ENCODE measurements around the gene DDA1. TPM values are rescaled to one million over a fixed set of nuclear protein-coding genes. Genes with fewer than 3 reads are reported as not detected.

Gene DDA1
- total and polyA plus RNA-seq, 10 of the 15 experiments (the other 5 are each of a cell fraction or from before 2014, with no cell fraction given), result 0.76 to 71.0 (median 39.4) TPM

DNA sequence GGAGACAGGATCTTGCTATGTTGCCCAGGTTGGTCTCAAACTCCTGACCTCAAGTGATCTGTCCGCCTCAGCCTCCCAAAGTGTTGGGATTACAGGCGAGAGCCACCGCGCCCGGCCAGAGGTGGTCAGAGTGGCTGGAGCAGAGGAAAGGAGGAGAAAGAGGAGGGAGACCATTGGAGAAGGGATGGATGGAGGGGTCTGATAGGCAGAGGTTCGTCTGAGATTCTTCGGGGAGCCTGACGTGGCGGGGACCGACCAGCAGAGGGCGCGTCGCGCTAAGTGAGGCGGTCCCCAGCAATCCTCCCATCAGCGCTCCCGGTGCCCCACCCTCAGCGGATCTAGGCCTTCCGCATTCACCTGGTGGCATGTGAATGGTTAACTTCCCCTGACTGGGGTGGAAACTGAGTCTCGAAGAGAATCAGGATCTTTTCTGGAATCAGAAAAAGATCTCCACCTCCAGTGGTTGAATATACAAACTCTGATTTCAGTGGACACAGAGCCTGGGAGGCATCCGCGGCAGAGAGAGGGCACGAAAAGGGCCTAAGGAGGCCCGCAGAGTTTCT is 36.8 kb downstream of the DDA1 start (continued):
- TF ChIP-seq TBL1XR1 (IDR thresholded peaks at IDR 0.05; ENCODE audit: low read depth, low read length) (no peak), RAD21 (IDR thresholded peaks at IDR 0.05; ENCODE audit: insufficient read depth, low read depth, low read length) (peak; percentile 79), EED (IDR thresholded peaks at IDR 0.05; ENCODE audit: low read depth) (no peak), LARP7 (IDR thresholded peaks at IDR 0.05) (peak; percentile 46; the same call in 1 of the 2 replicates), SPI1 (IDR thresholded peaks at IDR 0.05; ENCODE audit: borderline replicate concordance, insufficient read depth, low read depth, low read length) (peak; percentile 51; the same call in 1 of the 2 replicates)

DNA sequence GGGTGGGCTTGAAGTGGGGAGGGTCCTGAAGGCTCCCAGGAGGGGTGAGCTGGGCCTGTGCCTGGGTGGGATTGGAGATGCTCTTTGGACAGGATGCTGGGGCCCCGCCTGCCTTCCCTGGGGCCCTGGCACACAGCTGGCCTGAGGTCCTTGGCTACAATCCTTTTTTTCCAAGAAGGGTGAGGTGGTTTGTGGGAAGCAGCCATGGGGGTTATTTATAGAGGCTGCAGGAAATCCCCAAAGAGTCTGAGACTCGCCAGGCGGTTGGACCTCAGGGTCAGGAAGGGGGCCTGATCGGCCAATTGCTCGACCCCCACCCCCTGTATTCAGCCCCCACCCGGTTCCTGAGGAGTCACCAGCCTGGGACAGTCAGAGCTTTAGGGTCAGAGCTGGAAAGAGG is 38.0 kb downstream of the DDA1 start:
- Histone ChIP-seq H3K9ac (ENCODE audit: control insufficient read depth, insufficient read depth, low read length) (no peak overlapping the region), H3K27ac (ENCODE audit: control insufficient read depth, insufficient read depth) (no peak overlapping the region), H3K4me2 (ENCODE audit: control insufficient read depth, insufficient read depth) (no peak overlapping the region; the same call in 1 of the 2 replicates), H3K4me3 (no peak overlapping the region), H3K36me3 (ENCODE audit: control insufficient read depth in 2 of 2, insufficient read depth in 2 of 2, low read length in 1 of 2) (no peaks in the 10 kb centered on the region), H3K4me1 (ENCODE audit: control insufficient read depth, insufficient read depth, low read length) (peaks cover 19% of the 10 kb centered on the region), H2AFZ (ENCODE audit: control insufficient read depth, low read depth, low read length) (peak overlapping the region; percentile 28; the same call in 1 of the 2 replicates), H3K27me3 (replicated peaks in 1 of 2; ENCODE audit: control insufficient read depth in 2 of 2, insufficient read depth in 2 of 2, low read length in 1 of 2) (no peaks in the 10 kb centered on the region), H3K79me2 (ENCODE audit: control insufficient read depth, insufficient read depth, low read length) (no peaks in the 10 kb centered on the region), H3K9me3 (replicated peaks; ENCODE audit: control insufficient read depth, insufficient read depth, low read length) (no peaks in the 10 kb centered on the region), H4K20me1 (ENCODE audit: control insufficient read depth, insufficient read depth) (no peaks in the 10 kb centered on the region)
- ATAC-seq (no peak), DNase-seq (ENCODE audit: low read depth, low spot score) (no peak), FAIRE-seq (no peak)
- TF ChIP-seq MEF2A (IDR thresholded peaks at IDR 0.05; ENCODE audit: insufficient read depth, low read depth, low read length) (0 out of 2 replicates have a peak, but pooled peaks have one; percentile 11), TCF12 (IDR thresholded peaks at IDR 0.05; ENCODE audit: low read depth, low read length) (no peak), IKZF2 (IDR thresholded peaks at IDR 0.05) (0 out of 4 replicates have a peak, but pooled peaks of 1 of the 2 experiments have one; percentile 9)
- RAD21 ChIA-PET (ENCODE audit: unreplicated experiment), result interaction anchor here (0.8 to 4.6 kb wide), 2 partner anchors 38 to 42 kb away, joined by 3 to 32 read pairs; no protein-coding TSS in a partner anchor
- POLR2A ChIA-PET, result interaction anchor here (0.5 to 1.0 kb wide), 4 partner anchors 38 to 236 kb away, joined by 3 read pairs; no protein-coding TSS in a partner anchor
- in situ Hi-C loops (cut with MboI), result loop anchor here (5.0 kb wide), 2 partner anchors 40 to 120 kb away; no protein-coding TSS in a partner anchor
- SMC1A ChIA-PET (ENCODE audit: uncharacterized antibody, unreplicated experiment), result interaction anchor here (1.2 to 6.6 kb wide), 4 partner anchors 32 to 59 kb away, joined by 3 to 69 read pairs (median 3); no protein-coding TSS in a partner anchor
- CTCF ChIA-PET, result interaction anchor here (0.7 to 9.2 kb wide), 10 partner anchors 10 to 149 kb away, joined by 3 to 170 read pairs (median 4); partner anchors contain the start of genes CCDC194 and MRPL34
- no TSS peak for BruUV-seq (replicated peaks)
- WGBS (ENCODE audit: insufficient coverage, insufficient replicate concordance, low lambda C conversion rate, missing lambda C conversion rate), result 30% methylated on average over 6 of the region's 6 CpGs
- intact Hi-C loops (cut with micrococcal nuclease; ENCODE audit: unreplicated experiment), result no loop called here

Data from GM12878 (cell line).